Endothelial cell (in vitro differentiated cells): ENCODE results near the gene BLMH. TPM values are rescaled to one million over a fixed set of nuclear protein-coding genes. Genes with fewer than 3 reads are reported as not detected.
"Not testable (repeated sequence)": the region's sequence is repeated elsewhere in the genome, so short reads cannot be mapped to it uniquely, and the experiment has no call there.

Experiments
- DNase-seq: peaks from one replicate; pipeline ENCODE4 v3.0.0; 2021; ENCODE audit warnings: low spot score
- H3K27ac Mint-ChIP-seq: one replicate; pipeline ENCODE4 v1.8.0; 2021; ENCODE audit warnings: mixed read lengths, inconsistent platforms; ENCODE audit not compliant: unreplicated experiment
- H3K27me3 Mint-ChIP-seq: one replicate; pipeline ENCODE4 v1.8.0; 2021; ENCODE audit warnings: mild to moderate bottlenecking, moderate library complexity, mixed read lengths, inconsistent platforms; ENCODE audit not compliant: unreplicated experiment
- H3K36me3 Mint-ChIP-seq: one replicate; pipeline ENCODE4 v1.8.0; 2021; ENCODE audit warnings: mild to moderate bottlenecking, low read depth, mixed read lengths, inconsistent platforms; ENCODE audit not compliant: unreplicated experiment
- H3K4me1 Mint-ChIP-seq: one replicate; pipeline ENCODE4 v1.8.0; 2021; ENCODE audit warnings: mild to moderate bottlenecking, mixed read lengths, inconsistent platforms; ENCODE audit not compliant: unreplicated experiment
- H3K4me3 Mint-ChIP-seq: one replicate; pipeline ENCODE4 v1.8.0; 2021; ENCODE audit warnings: mild to moderate bottlenecking, mixed read lengths, inconsistent platforms; ENCODE audit not compliant: unreplicated experiment
- H3K9me3 Mint-ChIP-seq: one replicate; pipeline ENCODE4 v1.8.0; 2021; ENCODE audit warnings: mixed read lengths, inconsistent platforms; ENCODE audit not compliant: unreplicated experiment
- CTCF ChIP-seq: fragments of 200-600 bp; sonication (generic); IDR thresholded peaks from one replicate; pipeline ENCODE4 v1.5.0; 2021; ENCODE audit warnings: antibody characterized with exemption; ENCODE audit not compliant: unreplicated experiment
- total RNA-seq: library from RNA; stranded (reverse); fragmentation: NEBNext Ultra II Directional; extraction: Animal tissue kit (Norgen Biotek cat#: 25700); gene quantifications from one replicate; pipeline ENCODE4 v1.2.1, GENCODE V29; 2021; ENCODE audit not compliant: unreplicated experiment

Gene BLMH
- total RNA-seq, 1 donor from 2014 or later, result 150 TPM

- TF ChIP-seq CTCF, result no peak
- H3K4me1 Mint-ChIP-seq, result peaks cover 21% of the 10 kb centered on the region
- no peak overlapping the region for H3K4me3 Mint-ChIP-seq
- H3K9me3 Mint-ChIP-seq, result no peaks in the 10 kb centered on the region
- H3K27me3 Mint-ChIP-seq, result peaks cover 18% of the 10 kb centered on the region
- no peak for DNase-seq
- no peaks in the 10 kb centered on the region for H3K36me3 Mint-ChIP-seq
- H3K27ac Mint-ChIP-seq, result no peak overlapping the region
Observed at GRCh38 chr17:30234296-30234695, 57.4 kb downstream of the BLMH start.

DNA sequence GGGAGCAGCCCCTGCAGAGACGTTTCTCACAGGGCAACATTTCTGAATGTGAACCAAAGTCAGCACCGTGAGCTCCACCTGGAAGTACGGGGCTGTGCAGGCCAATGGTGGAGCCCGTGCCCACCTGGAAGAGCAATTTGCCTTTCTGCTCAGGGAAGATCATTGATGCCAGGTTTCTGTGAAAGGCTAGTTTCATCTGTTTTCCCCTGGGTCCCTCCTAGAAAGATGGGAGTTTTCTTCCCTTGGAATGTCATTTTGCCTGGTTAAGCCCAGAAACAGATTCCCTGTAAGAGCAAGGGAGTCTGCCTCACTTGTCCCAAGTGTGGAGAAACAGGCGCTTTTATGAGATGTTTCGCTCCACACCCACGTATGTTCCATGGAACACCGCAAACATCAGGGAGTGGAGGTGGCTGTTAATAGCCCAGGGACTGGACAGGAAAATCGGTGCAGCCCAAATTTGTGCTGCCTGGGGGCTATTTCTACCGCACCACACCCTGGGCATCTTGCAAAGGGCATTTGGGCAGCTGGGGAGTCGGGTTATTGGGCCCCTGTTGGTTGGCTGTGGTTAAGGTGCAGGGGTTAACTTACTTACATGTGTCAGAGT, 58.8 kb downstream of the BLMH start:
- TF ChIP-seq CTCF, result no peak
- H3K27me3 Mint-ChIP-seq, result peaks cover 16% of the 10 kb centered on the region
- no peak overlapping the region for H3K4me3 Mint-ChIP-seq
- no peak for DNase-seq
- no peaks in the 10 kb centered on the region for H3K36me3 Mint-ChIP-seq
- H3K9me3 Mint-ChIP-seq, result no peaks in the 10 kb centered on the region
- no peak overlapping the region for H3K27ac Mint-ChIP-seq
- H3K4me1 Mint-ChIP-seq, result peaks cover 20% of the 10 kb centered on the region

- Mint-ChIP-seq H3K4me1 (peaks cover 21% of the 10 kb centered on the region), H3K27ac (no peak overlapping the region), H3K36me3 (no peaks in the 10 kb centered on the region), H3K9me3 (no peaks in the 10 kb centered on the region), H3K27me3 (peaks cover 14% of the 10 kb centered on the region), H3K4me3 (no peak overlapping the region)
- no peak for TF ChIP-seq CTCF
- no peak for DNase-seq
Observed at GRCh38 chr17:30232015-30232823, 59.5 kb downstream of the BLMH start.

DNA sequence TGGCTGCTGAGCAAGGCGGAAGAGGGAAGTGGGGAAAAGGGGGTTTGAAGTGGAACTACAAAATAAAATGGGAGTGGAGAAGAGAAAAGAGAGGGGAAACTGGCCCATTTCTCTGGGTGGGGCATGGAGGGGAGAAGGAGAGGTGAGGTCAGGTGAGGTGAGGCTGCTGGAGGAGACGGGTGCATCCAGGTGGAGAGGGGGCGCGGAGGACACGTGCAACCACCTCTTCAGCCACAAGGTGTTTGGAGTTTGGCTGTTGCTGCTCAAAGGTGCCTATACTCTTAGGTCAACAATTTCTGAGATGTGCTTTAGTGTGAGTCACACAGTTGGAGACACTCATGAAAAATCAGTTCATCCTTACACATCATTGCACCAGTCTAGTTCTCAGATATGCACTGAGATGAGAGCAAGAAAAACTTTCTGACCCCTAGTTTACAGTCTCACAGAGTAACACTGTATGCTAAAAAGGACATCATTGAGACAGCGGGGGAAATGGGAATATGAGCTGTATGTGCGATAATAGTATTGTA, 61.1 kb downstream of the BLMH start:
- H3K27ac Mint-ChIP-seq, result no peak overlapping the region
- peaks cover 11% of the 10 kb centered on the region for H3K27me3 Mint-ChIP-seq
- H3K4me1 Mint-ChIP-seq, result peaks cover 18% of the 10 kb centered on the region
- DNase-seq, result no peak
- no peaks in the 10 kb centered on the region for H3K9me3 Mint-ChIP-seq
- no peak for TF ChIP-seq CTCF
- no peak overlapping the region for H3K4me3 Mint-ChIP-seq
- no peaks in the 10 kb centered on the region for H3K36me3 Mint-ChIP-seq

DNA sequence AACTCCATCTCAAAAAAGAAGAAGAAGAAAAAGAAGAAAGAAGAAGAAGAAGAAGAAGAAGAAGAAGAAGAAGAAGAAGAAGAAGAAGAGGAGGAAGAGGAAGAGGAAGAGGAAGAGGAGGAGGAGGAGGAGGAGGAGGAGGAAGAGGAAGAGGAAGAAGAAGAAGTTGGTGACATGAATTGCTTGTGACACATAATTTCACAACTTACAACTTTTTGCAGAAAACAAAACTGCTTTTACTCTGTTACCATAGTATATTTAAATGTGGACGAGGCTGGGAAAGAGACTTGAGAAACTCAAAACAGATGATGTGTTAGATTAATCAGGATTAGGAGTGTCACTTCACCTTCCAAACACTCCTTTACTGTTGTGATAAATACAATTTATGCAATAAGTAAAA, 61.7 kb downstream of the BLMH start:
- not testable (repeated sequence) for DNase-seq, H3K36me3 Mint-ChIP-seq, H3K4me3 Mint-ChIP-seq, H3K27me3 Mint-ChIP-seq, H3K9me3 Mint-ChIP-seq, H3K27ac Mint-ChIP-seq
- H3K4me1 Mint-ChIP-seq, result peaks cover 18% of the 10 kb centered on the region
